ENCODE results near the gene C11orf42.

Gene C11orf42

DNA sequence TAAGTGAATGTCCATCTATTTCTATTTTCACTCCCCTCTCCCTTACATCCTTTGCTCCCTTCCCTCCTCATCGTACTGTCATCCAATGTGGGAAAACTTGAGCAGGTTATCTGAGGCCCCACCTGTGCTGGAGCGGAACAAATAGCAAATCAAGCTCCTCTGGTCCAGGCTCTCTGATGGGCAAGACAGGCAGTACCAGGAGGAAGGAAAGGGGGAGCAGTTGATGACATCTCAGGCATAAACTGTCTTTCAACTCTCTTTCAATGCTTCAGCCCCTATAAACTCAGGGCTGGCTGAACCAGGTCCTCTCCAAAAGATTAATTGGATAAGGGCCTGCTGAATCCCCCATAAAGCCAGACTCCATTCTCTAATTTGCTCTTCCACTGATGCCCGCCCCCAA, 52.8 kb downstream of the C11orf42 start:
- no peak for DNase-seq (ENCODE audit: low read depth in 2 of 2)

GRCh38 chr11:6258571-6259081, 53.3 kb downstream of the C11orf42 start:
- DNase-seq (ENCODE audit: low read depth in 2 of 2), result no peak

DNA sequence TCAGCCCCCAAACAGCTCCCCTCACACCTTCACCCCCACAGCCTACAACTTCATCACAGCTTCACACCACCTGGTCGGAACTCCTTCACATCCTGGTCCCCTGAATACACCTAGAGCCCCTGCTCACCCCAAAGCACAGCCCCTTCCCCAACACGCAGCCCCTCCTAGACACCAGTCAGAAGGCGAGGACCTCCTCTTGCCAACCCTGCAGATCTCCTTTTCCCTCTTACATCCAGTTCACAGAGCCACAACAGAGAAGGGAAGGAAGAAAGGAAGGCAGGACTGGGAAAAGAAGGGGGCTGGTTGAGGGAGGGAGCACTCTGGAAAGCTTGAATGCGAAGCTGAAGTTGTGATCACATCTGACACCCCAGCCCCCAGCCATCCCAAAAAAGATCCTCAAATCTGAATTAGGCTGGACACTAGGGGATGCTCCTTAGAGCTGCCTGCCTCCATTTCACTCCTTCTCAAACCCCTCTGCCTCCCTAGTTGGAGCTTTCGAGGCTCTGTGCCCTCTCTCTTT, 54.9 kb downstream of the C11orf42 start:
- no peak for DNase-seq (ENCODE audit: low read depth in 2 of 2)

Measured in stimulated activated CD8-positive, alpha-beta memory T cell treated with anti-CD3 and anti-CD28 coated beads, Interleukin-15, amount 100 ng/mL, for 4 hours (primary cell).